Neural cell (in vitro differentiated cells): ENCODE results near the gene TLL2. TPM values are rescaled to one million over a fixed set of nuclear protein-coding genes. Genes with fewer than 3 reads are reported as not detected.

ENCODE experiments used
- H2AFZ ChIP-seq: fragments of 200-600, 300-800 bp; sonication (generic), shearing (Covaris generic); 2 replicates; pipeline ENCODE4 v1.6.0; 2014; ENCODE audit warnings: low read depth, mild to moderate bottlenecking, antibody characterized with exemption, low read length, moderate library complexity
- H3F3A ChIP-seq: fragments of 200-600 bp; shearing (Covaris generic); 2 replicates; pipeline ENCODE4 v1.6.1; 2016; ENCODE audit warnings: mild to moderate bottlenecking, moderate library complexity, mixed read lengths, antibody characterized with exemption, low read length; ENCODE audit not compliant: insufficient read depth, poor library complexity, severe bottlenecking
- H3K27ac ChIP-seq: fragments of 200-600, 300-800 bp; sonication (generic), shearing (Covaris generic); 2 replicates; pipeline ENCODE4 v1.5.1; 2014; ENCODE audit warnings: mild to moderate bottlenecking, low read length, moderate library complexity
- H3K27me3 ChIP-seq: fragments of 300-800, 200-600 bp; sonication (generic), shearing (Covaris generic); 2 replicates; pipeline ENCODE4 v1.6.0; 2014; ENCODE audit warnings: mild to moderate bottlenecking, low read depth, low read length, moderate library complexity; ENCODE audit not compliant: insufficient read depth
- H3K36me3 ChIP-seq: fragments of 300-800, 200-600 bp; sonication (generic), shearing (Covaris generic); 2 replicates; pipeline ENCODE4 v1.5.1; 2014; ENCODE audit warnings: mild to moderate bottlenecking, antibody characterized with exemption, low read length, moderate library complexity; ENCODE audit not compliant: insufficient read depth
- H3K4me2 ChIP-seq: fragments of 300-800, 200-600 bp; sonication (generic), shearing (Covaris generic); 2 replicates; pipeline ENCODE4 v1.6.0; 2014; ENCODE audit warnings: mild to moderate bottlenecking, low read length
- H3K4me3 ChIP-seq: fragments of 300-800, 200-600 bp; sonication (generic), shearing (Covaris generic); 2 replicates; pipeline ENCODE4 v1.5.1; 2014; ENCODE audit warnings: mild to moderate bottlenecking, low read length, moderate library complexity
- H3K79me2 ChIP-seq: fragments of 200-600 bp; shearing (Covaris generic); replicated peaks from 2 replicates; pipeline ENCODE4 v1.6.0; 2014; ENCODE audit warnings: mild to moderate bottlenecking, low read length, moderate library complexity; ENCODE audit not compliant: insufficient read depth
- H3K9ac ChIP-seq: fragments of 300-800, 200-600 bp; sonication (generic), shearing (Covaris generic); 2 replicates; pipeline ENCODE4 v1.6.1; 2016; ENCODE audit warnings: mild to moderate bottlenecking, low read length, mixed read lengths
- H3K9me2 ChIP-seq: fragments of 200-600 bp; shearing (Covaris generic); 2 replicates; pipeline ENCODE4 v1.6.1; 2016; ENCODE audit warnings: mild to moderate bottlenecking, low read length, mixed read lengths; ENCODE audit not compliant: insufficient read depth
- H3K9me3 ChIP-seq: fragments of 200-600, 300-800 bp; sonication (generic), shearing (Covaris generic); 2 replicates; pipeline ENCODE4 v1.6.1; 2016; ENCODE audit warnings: mild to moderate bottlenecking, mixed run types, low read length, moderate library complexity, mixed read lengths
- H4K20me1 ChIP-seq: fragments of 200-600 bp; shearing (Covaris generic); 2 replicates; pipeline ENCODE4 v1.6.1; 2016; ENCODE audit warnings: mild to moderate bottlenecking, mixed run types; ENCODE audit not compliant: insufficient read depth
- CTCF ChIP-seq: fragments of 450-650 bp; IDR thresholded peaks from 2 replicates; pipeline ENCODE4 v1.5.1; 2014; ENCODE audit warnings: antibody characterized with exemption, mild to moderate bottlenecking, moderate library complexity; ENCODE audit not compliant: poor library complexity, severe bottlenecking
- EP300 ChIP-seq: fragments of 450-650 bp; conservative IDR thresholded peaks from 2 replicates; pipeline ENCODE4 v1.6.1; 2014; ENCODE audit warnings: antibody characterized with exemption, mild to moderate bottlenecking, moderate library complexity; ENCODE audit not compliant: poor library complexity, severe bottlenecking
- MXI1 ChIP-seq: fragments of 450-650 bp; conservative IDR thresholded peaks from 2 replicates; pipeline ENCODE4 v1.6.1; 2014; ENCODE audit warnings: antibody characterized with exemption, mild to moderate bottlenecking; ENCODE audit not compliant: poor library complexity, severe bottlenecking
- POLR2AphosphoS5 ChIP-seq: IDR thresholded peaks from 2 replicates; pipeline ENCODE4 v1.6.1; 2012
- RAD21 ChIP-seq: fragments of 450-650 bp; conservative IDR thresholded peaks from 2 replicates; pipeline ENCODE4 v1.6.1; 2014; ENCODE audit warnings: antibody characterized with exemption, mild to moderate bottlenecking, moderate library complexity
- REST ChIP-seq: IDR thresholded peaks from 2 replicates; pipeline ENCODE4 v1.6.1; 2012; ENCODE audit warnings: borderline replicate concordance
- SMC3 ChIP-seq: fragments of 450-650 bp; conservative IDR thresholded peaks from 2 replicates; pipeline ENCODE4 v1.6.1; 2014; ENCODE audit warnings: antibody characterized with exemption, mild to moderate bottlenecking, moderate library complexity; ENCODE audit not compliant: poor library complexity
- TAF1 ChIP-seq: IDR thresholded peaks from 2 replicates; pipeline ENCODE4 v1.6.1; 2012; ENCODE audit warnings: low read depth
- polyA plus RNA-seq: library from polyadenylated mRNA; depleted of rRNA; stranded (reverse); fragments of >200 nt; gene quantifications from 2 replicates; pipeline ENCODE4 v1.2.3, GENCODE V29; 2014

The TLL2 gene
- polyA plus RNA-seq, 1 donor from 2014 or later = 0.11 TPM

GRCh38 chr10:96384506-96384905 lies 129.2 kb downstream of the TLL2 start:
- H3F3A ChIP-seq = no peaks in the 10 kb centered on the region
- no peak overlapping the region for H3K27ac ChIP-seq
- H3K9me2 ChIP-seq = no peaks in the 10 kb centered on the region
- H3K79me2 ChIP-seq = no peaks in the 10 kb centered on the region
- no peak overlapping the region for H3K9ac ChIP-seq
- no peak overlapping the region for H2AFZ ChIP-seq
- H3K9me3 ChIP-seq = no peaks in the 10 kb centered on the region
- no peaks in the 10 kb centered on the region for H3K36me3 ChIP-seq
- no peak overlapping the region for H3K4me3 ChIP-seq
- TF ChIP-seq CTCF (no peak), EP300 (no peak), SMC3 (no peak), REST (no peak), POLR2AphosphoS5 (no peak), TAF1 (no peak), MXI1 (no peak), RAD21 (no peak)
- no peaks in the 10 kb centered on the region for H4K20me1 ChIP-seq
- no peak overlapping the region for H3K4me2 ChIP-seq
- H3K27me3 ChIP-seq = no peaks in the 10 kb centered on the region

- Histone ChIP-seq H3K9me2 (no peaks in the 10 kb centered on the region), H3K4me3 (no peak overlapping the region)
Measured at GRCh38 chr10:96380821-96381220, 132.9 kb downstream of the TLL2 start.

More at GRCh38 chr10:96380821-96381220, 132.9 kb downstream of the TLL2 start:
- H3F3A ChIP-seq = no peaks in the 10 kb centered on the region
- H3K4me2 ChIP-seq = no peak overlapping the region
- H3K27ac ChIP-seq = no peak overlapping the region
- H3K27me3 ChIP-seq = no peaks in the 10 kb centered on the region
- H3K9me3 ChIP-seq = no peaks in the 10 kb centered on the region
- no peak for TF ChIP-seq POLR2AphosphoS5
- TF ChIP-seq REST = no peak
- no peak overlapping the region for H2AFZ ChIP-seq
- H3K9ac ChIP-seq = no peak overlapping the region
- no peaks in the 10 kb centered on the region for H3K36me3 ChIP-seq
- no peaks in the 10 kb centered on the region for H4K20me1 ChIP-seq
- H3K79me2 ChIP-seq = no peaks in the 10 kb centered on the region
